GM13976 (cell line): Measurements from ENCODE around the gene GPRIN2.
"Not testable (repeated sequence)": the region's sequence is repeated elsewhere in the genome, so short reads cannot be mapped to it uniquely, and the experiment has no call there.

Experiments
- DNase-seq: peaks from one replicate; pipeline ENCODE4 v3.0.0; 2012; ENCODE audit warnings: low spot score
- CTCF ChIP-seq: IDR thresholded peaks from 2 replicates; pipeline ENCODE4 v1.5.1; 2012; ENCODE audit warnings: borderline replicate concordance, mild to moderate bottlenecking; ENCODE audit not compliant: insufficient read depth; ENCODE audit errors: extremely low read depth, missing control alignments, control extremely low read depth
- in situ Hi-C: fragments of 300-500 bp; cut with MboI; formaldehyde crosslinking; loops from one replicate; pipeline ENCODE4 v1.12.0; 2022; ENCODE audit warnings: low sequenced_read_pairs, mixed read lengths, inconsistent platforms; ENCODE audit not compliant: unreplicated experiment

The GPRIN2 gene

GRCh38 chr10:46577624-46578473 is 21.4 kb upstream of the GPRIN2 start:
- DNase-seq, in situ Hi-C loops: not testable (repeated sequence)

GRCh38 chr10:46573884-46574283 is 17.4 kb upstream of the GPRIN2 start:
- DNase-seq, in situ Hi-C loops: not testable (repeated sequence)

- in situ Hi-C loops, DNase-seq: not testable (repeated sequence)
Observed at GRCh38 chr10:46573314-46573713, 16.9 kb upstream of the GPRIN2 start.

GRCh38 chr10:46572765-46573164 is 16.3 kb upstream of the GPRIN2 start:
- in situ Hi-C loops, DNase-seq: not testable (repeated sequence)

GRCh38 chr10:46570655-46571054 is 14.2 kb upstream of the GPRIN2 start:
- in situ Hi-C loops, DNase-seq: not testable (repeated sequence)

- DNase-seq, in situ Hi-C loops: not testable (repeated sequence)
Observed at GRCh38 chr10:46567151-46567550, 10.7 kb upstream of the GPRIN2 start.

- in situ Hi-C loops, DNase-seq: not testable (repeated sequence)
- peak; percentile 62 for TF ChIP-seq CTCF
Observed at GRCh38 chr10:46565591-46566332, 9.3 kb upstream of the GPRIN2 start.

- no peak for DNase-seq
- in situ Hi-C loops = no loop called here
- no peak for TF ChIP-seq CTCF
Observed at GRCh38 chr10:46560952-46561351, 4.5 kb upstream of the GPRIN2 start.

GRCh38 chr10:46560381-46560780 is 3.9 kb upstream of the GPRIN2 start:
- no peak for TF ChIP-seq CTCF
- DNase-seq = no peak
- in situ Hi-C loops = no loop called here

- no peak for TF ChIP-seq CTCF
- in situ Hi-C loops = no loop called here
- DNase-seq = no peak
Observed at GRCh38 chr10:46559231-46559671, 2.8 kb upstream of the GPRIN2 start.
